HEK293 (cell line): ENCODE data around the gene HHLA2.

Source experiments
- CTCF ChIP-seq: fragments of 450-650 bp; formaldehyde crosslinking; IDR thresholded peaks from 2 replicates; pipeline ENCODE4 v1.5.1; 2016; ENCODE audit warnings: missing biosample characterization, missing genetic modification characterization
- KLF1 ChIP-seq: fragments of 450-650 bp; formaldehyde crosslinking; IDR thresholded peaks from 2 replicates; pipeline ENCODE4 v1.5.1; 2016; ENCODE audit warnings: missing biosample characterization, missing genetic modification characterization
- PATZ1 ChIP-seq: fragments of 450-650 bp; formaldehyde crosslinking; IDR thresholded peaks from 2 replicates; pipeline ENCODE4 v1.5.1; 2016; ENCODE audit warnings: missing biosample characterization, missing genetic modification characterization
- REST ChIP-seq: fragments of 450-650 bp; formaldehyde crosslinking; IDR thresholded peaks from 2 replicates; pipeline ENCODE4 v1.5.1; 2016; ENCODE audit warnings: missing biosample characterization, missing genetic modification characterization
- SCRT2 ChIP-seq: fragments of 450-650 bp; formaldehyde crosslinking; IDR thresholded peaks from 2 replicates; pipeline ENCODE4 v1.5.1; 2016; ENCODE audit warnings: missing biosample characterization, missing genetic modification characterization
- SETDB1 ChIP-seq: IDR thresholded peaks from one replicate; pipeline ENCODE4 v1.6.1; 2017; ENCODE audit warnings: mild to moderate bottlenecking, low read length, moderate library complexity, mixed read lengths; ENCODE audit not compliant: insufficient read length
- SP2 ChIP-seq: fragments of 450-650 bp; formaldehyde crosslinking; IDR thresholded peaks from 2 replicates; pipeline ENCODE4 v1.5.1; 2016; ENCODE audit warnings: missing biosample characterization, missing genetic modification characterization
- YY1 ChIP-seq: fragments of 450-650 bp; formaldehyde crosslinking; IDR thresholded peaks from 2 replicates; pipeline ENCODE4 v1.5.1; 2018; ENCODE audit warnings: missing biosample characterization, missing genetic modification characterization
- ZNF157 ChIP-seq: fragments of 450-650 bp; formaldehyde crosslinking; IDR thresholded peaks from 2 replicates; pipeline ENCODE4 v1.5.1; 2016; ENCODE audit warnings: missing biosample characterization, missing genetic modification characterization
- ZNF175 ChIP-seq: fragments of 450-650 bp; formaldehyde crosslinking; IDR thresholded peaks from 2 replicates; pipeline ENCODE4 v1.5.1; 2016; ENCODE audit warnings: missing biosample characterization, missing genetic modification characterization
- ZNF518A ChIP-seq: fragments of 450-650 bp; formaldehyde crosslinking; conservative IDR thresholded peaks from 2 replicates; pipeline ENCODE4 v1.5.1; 2016; ENCODE audit warnings: low read depth, missing biosample characterization, missing genetic modification characterization
- ZNF548 ChIP-seq: fragments of 450-650 bp; formaldehyde crosslinking; IDR thresholded peaks from 2 replicates; pipeline ENCODE4 v1.5.1; 2016; ENCODE audit warnings: missing biosample characterization, missing genetic modification characterization
- ZSCAN4 ChIP-seq: fragments of 450-650 bp; formaldehyde crosslinking; IDR thresholded peaks from 2 replicates; pipeline ENCODE4 v1.5.1; 2017; ENCODE audit warnings: missing biosample characterization, missing genetic modification characterization
- TF ChIP-seq, protein P1 (sequence below): fragments of 450-650 bp; IDR thresholded peaks from 2 replicates; pipeline ENCODE4 v1.5.1; 2018; ENCODE audit warnings: missing biosample characterization, missing genetic modification characterization

DNA sequence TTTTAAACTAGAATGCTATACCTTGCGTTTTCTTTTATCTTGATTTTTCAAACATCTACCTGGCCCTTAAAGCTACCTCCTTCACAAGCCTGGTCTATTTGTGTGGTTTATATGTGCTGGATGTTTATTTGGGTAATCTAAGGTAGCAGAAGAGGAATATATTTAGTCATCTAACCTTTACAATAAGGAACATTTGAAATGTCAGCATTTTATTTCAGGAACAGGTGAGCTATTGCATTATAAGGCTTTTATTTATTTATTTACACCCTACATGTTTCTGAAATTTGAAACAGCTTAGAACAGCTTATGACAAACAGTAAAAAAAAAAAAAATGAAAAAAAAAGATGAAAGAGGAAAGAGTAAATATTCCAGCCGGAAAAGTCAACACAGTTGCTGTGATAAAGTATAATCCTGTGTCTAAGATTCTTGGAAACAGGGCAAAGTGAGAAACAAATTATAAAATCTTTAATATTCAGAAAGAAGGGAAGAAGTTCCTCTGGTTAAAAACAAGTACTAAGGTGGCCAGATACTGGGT lies 19.5 kb downstream of the HHLA2 start:
- TF ChIP-seq SETDB1 (no peak), CTCF (tag by site-specific recombination) (no peak), REST (tag by site-specific recombination) (no peak), PATZ1 (tag by site-specific recombination) (no peak), SCRT2 (no peak), ZNF548 (tag by site-specific recombination) (no peak), ZSCAN4 (tag by site-specific recombination) (no peak), ZNF157 (tag by site-specific recombination) (no peak), SP2 (no peak), YY1 (tag by site-specific recombination) (no peak), ZNF175 (tag by site-specific recombination) (no peak), ZNF518A (no peak), KLF1 (no peak)
- TF ChIP-seq, protein P1, sequence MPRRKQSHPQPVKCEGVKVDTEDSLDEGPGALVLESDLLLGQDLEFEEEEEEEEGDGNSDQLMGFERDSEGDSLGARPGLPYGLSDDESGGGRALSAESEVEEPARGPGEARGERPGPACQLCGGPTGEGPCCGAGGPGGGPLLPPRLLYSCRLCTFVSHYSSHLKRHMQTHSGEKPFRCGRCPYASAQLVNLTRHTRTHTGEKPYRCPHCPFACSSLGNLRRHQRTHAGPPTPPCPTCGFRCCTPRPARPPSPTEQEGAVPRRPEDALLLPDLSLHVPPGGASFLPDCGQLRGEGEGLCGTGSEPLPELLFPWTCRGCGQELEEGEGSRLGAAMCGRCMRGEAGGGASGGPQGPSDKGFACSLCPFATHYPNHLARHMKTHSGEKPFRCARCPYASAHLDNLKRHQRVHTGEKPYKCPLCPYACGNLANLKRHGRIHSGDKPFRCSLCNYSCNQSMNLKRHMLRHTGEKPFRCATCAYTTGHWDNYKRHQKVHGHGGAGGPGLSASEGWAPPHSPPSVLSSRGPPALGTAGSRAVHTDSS (tag by site-specific recombination), result no peak
